KMS-11 (cell line): ENCODE data around the gene OSGIN1.

ENCODE experiments used
- H2AFZ ChIP-seq: fragments of 200-600 bp; sonication (generic); 2 replicates; pipeline ENCODE4 v1.6.1; 2016; ENCODE audit warnings: antibody characterized with exemption, mixed run types, low read depth
- H3K27ac ChIP-seq: fragments of 200-600 bp; sonication (generic); 2 replicates; pipeline ENCODE4 v1.6.1; 2016; ENCODE audit warnings: mild to moderate bottlenecking, mixed run types
- H3K27me3 ChIP-seq: fragments of 200-600 bp; sonication (generic); 2 replicates; pipeline ENCODE4 v1.6.1; 2017; ENCODE audit warnings: mild to moderate bottlenecking, low read depth, mixed run types, moderate library complexity; ENCODE audit not compliant: insufficient read depth
- H3K36me3 ChIP-seq: fragments of 200-600 bp; sonication (generic); 2 replicates; pipeline ENCODE4 v1.6.1; 2017; ENCODE audit warnings: mild to moderate bottlenecking, mixed run types; ENCODE audit not compliant: insufficient read depth
- H3K4me1 ChIP-seq: fragments of 200-600 bp; sonication (generic); 2 replicates; pipeline ENCODE4 v1.6.1; 2016; ENCODE audit warnings: mild to moderate bottlenecking, low read depth, mixed run types; ENCODE audit not compliant: poor library complexity, severe bottlenecking
- H3K4me2 ChIP-seq: fragments of 200-600 bp; sonication (generic); 2 replicates; pipeline ENCODE4 v1.7.0; 2016; ENCODE audit warnings: mild to moderate bottlenecking, mixed run types
- H3K4me3 ChIP-seq: fragments of 200-600 bp; sonication (generic); IDR thresholded peaks from 2 replicates; pipeline ENCODE4 v1.6.1; 2017; ENCODE audit warnings: low read depth, low read length, mixed read lengths; ENCODE audit not compliant: insufficient read depth
- H3K79me2 ChIP-seq: fragments of 200-600 bp; sonication (generic); 2 replicates; pipeline ENCODE4 v1.6.1; 2016; ENCODE audit warnings: low read depth, mixed run types; ENCODE audit not compliant: insufficient read depth
- H3K9ac ChIP-seq: fragments of 200-600 bp; sonication (generic); 2 replicates; pipeline ENCODE4 v1.6.1; 2016; ENCODE audit warnings: mild to moderate bottlenecking, mixed run types
- H4K20me1 ChIP-seq: fragments of 200-600 bp; sonication (generic); 2 replicates; pipeline ENCODE4 v1.6.1; 2016; ENCODE audit warnings: mild to moderate bottlenecking, mixed run types; ENCODE audit not compliant: insufficient read depth
- CTCF ChIP-seq: fragments of 200-600 bp; sonication (generic); conservative IDR thresholded peaks from 2 replicates; pipeline ENCODE4 v1.6.1; 2017; ENCODE audit warnings: low read depth, mild to moderate bottlenecking, antibody characterized with exemption, low read length, moderate library complexity, mixed read lengths

The OSGIN1 gene

DNA sequence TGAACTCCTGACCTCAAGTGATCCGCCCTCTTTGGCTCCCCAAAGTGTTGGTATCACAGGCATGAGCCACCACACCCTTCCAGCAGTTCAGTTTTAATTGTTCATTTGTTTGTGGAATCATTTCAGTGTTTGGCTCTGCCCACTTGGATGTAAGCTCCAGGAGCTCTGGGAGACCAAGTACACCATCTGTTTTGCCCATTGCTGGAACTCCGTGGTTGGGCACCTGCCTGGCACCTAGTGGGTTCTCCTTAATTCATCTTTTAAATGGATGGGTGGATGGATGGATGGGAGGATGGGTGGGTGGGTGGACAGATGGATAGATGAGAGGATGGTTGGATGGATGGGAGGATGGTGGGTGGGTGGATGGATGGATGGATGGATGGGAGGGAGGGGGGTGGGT lies 14.1 kb downstream of the OSGIN1 start:
- no peaks in the 10 kb centered on the region for H3K79me2 ChIP-seq
- no peak for TF ChIP-seq CTCF
- H3K9ac ChIP-seq, result no peak overlapping the region
- no peaks in the 10 kb centered on the region for H3K36me3 ChIP-seq
- no peak overlapping the region for H3K4me2 ChIP-seq
- H3K4me1 ChIP-seq, result no peaks in the 10 kb centered on the region
- H3K27me3 ChIP-seq, result peaks cover 3% of the 10 kb centered on the region; the same call in 1 of the 2 replicates
- H2AFZ ChIP-seq, result no peak overlapping the region
- no peak overlapping the region for H3K27ac ChIP-seq
- H3K4me3 ChIP-seq, result no peak overlapping the region
- no peaks in the 10 kb centered on the region for H4K20me1 ChIP-seq

GRCh38 chr16:83967838-83968305 lies 14.8 kb downstream of the OSGIN1 start, which contains the start of gene NECAB2:
Gene NECAB2, plus strand, starts transcription at chr16:83968244. Its CDS starts 405 bp downstream, at chr16:83968649.
- Histone ChIP-seq H3K4me2 (no peak within 1 kb of the TSS), H3K27me3 (peaks cover 3% of the 10 kb centered on the region; the same call in 1 of the 2 replicates), H3K4me1 (no peaks in the 10 kb centered on the region), H3K27ac (no peak within 1 kb of the TSS), H3K4me3 (no peak within 1 kb of the TSS), H3K9ac (no peak within 1 kb of the TSS), H4K20me1 (no peaks in the 10 kb centered on the region), H3K36me3 (no peaks in the 10 kb centered on the region), H2AFZ (no peak within 1 kb of the TSS; the same call in 1 of the 2 replicates), H3K79me2 (no peaks in the 10 kb centered on the region)
- TF ChIP-seq CTCF, result peak; percentile 56

DNA sequence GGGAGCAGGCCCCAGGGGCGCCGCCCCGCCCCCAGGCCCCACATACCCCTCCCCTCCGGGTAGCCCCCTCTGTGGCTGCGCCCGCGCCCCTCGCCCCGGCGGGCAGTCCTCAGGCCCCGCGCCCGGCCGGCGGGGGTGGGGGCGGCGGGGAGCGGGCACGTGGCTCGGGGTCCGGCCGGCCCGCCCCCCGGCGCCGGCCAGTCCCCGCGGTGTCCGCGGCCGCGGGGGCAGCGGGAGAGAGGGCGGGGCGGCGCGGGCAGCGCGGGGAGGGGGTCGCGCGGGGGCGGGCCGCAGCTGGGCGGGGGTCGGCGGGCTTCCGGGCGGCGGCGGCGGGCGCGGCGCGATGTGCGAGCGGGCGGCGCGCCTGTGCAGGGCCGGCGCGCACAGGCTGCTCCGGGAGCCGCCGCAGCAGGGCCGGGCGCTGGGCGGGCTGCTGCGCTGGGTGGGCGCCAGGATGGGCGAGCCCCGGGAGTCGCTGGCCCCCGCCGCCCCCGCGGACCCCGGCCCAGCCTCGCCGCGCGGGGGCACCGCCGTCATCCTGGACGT lies 15.3 kb downstream of the OSGIN1 start:
- Histone ChIP-seq H3K79me2 (no peaks in the 10 kb centered on the region), H3K4me2 (no peak overlapping the region), H3K36me3 (no peaks in the 10 kb centered on the region), H3K4me3 (no peak overlapping the region), H4K20me1 (no peaks in the 10 kb centered on the region), H3K27ac (no peak overlapping the region), H3K4me1 (no peaks in the 10 kb centered on the region), H3K9ac (no peak overlapping the region), H3K27me3 (peaks cover 3% of the 10 kb centered on the region; the same call in 1 of the 2 replicates), H2AFZ (no peak overlapping the region; the same call in 1 of the 2 replicates)
- TF ChIP-seq CTCF, result no peak

DNA sequence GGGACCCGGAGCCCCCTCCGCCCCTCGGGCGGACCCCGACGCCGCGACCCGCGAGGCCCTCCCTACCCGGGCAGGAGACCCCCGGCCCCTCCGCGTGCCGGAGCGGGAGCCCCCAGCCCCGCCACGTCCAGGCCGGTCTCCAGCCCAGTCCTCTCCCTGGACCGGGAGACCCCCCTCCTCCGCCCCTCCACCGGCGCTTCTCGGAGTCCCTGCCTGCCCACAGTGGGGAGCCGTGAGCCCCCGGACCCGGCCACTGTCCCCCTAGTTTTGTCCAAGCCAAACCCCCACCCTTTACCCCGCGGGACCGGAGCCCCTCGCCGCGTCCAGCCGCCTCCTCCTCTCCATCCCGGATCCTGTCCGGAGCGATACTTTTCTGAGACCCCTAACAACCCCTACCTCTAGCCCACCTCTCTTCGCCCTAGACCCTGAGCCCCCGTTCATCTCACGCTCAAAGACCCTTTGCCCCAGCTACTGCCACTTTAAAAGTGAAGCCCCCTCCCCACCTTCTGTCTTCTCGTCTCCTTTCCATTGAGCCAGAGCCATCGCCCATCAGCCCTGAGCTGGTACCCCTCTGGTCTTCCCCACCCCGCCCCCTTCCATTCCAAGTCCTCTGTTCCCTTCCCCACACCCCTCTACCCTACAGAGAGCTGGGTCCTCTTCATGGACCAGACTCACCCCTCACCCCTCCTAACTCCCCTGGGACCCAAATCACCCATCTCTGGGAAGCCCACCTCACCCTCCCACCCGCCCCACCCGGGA lies 16.0 kb downstream of the OSGIN1 start:
- no peaks in the 10 kb centered on the region for H4K20me1 ChIP-seq
- no peak for TF ChIP-seq CTCF
- H3K9ac ChIP-seq, result no peak overlapping the region
- no peak overlapping the region for H3K4me2 ChIP-seq
- H3K27ac ChIP-seq, result no peak overlapping the region
- no peaks in the 10 kb centered on the region for H3K79me2 ChIP-seq
- peaks cover 4% of the 10 kb centered on the region; the same call in 1 of the 2 replicates for H3K27me3 ChIP-seq
- H3K36me3 ChIP-seq, result no peaks in the 10 kb centered on the region
- H3K4me1 ChIP-seq, result no peaks in the 10 kb centered on the region
- H2AFZ ChIP-seq, result no peak overlapping the region
- no peak overlapping the region for H3K4me3 ChIP-seq
